Omental fat pad (tissue), 4 donors: ENCODE measurements around the gene EFNB1. TPM values are rescaled to one million over a fixed set of nuclear protein-coding genes. Genes with fewer than 3 reads are reported as not detected.

Experiments
- ATAC-seq: fragments of 150-250 bp; one replicate; pipeline ENCODE4 v1.9.1; 2016; ENCODE audit warnings: mild to moderate bottlenecking, moderate library complexity; ENCODE audit not compliant: low FRiP score
- DNase-seq: peaks from one replicate; pipeline ENCODE4 v3.0.0-alpha.2; 2019; ENCODE audit warnings: low spot score
- CTCF ChIP-seq, 3 donors: fragments of 450-650 bp; IDR thresholded peaks; one replicate each; pipeline ENCODE4 v1.5.1; 2016 to 2017; ENCODE audit warnings: antibody characterized with exemption in 3 of 3, mild to moderate bottlenecking in 3 of 3, moderate library complexity in 2 of 3
- total RNA-seq, 4 donors: library from RNA; depleted of rRNA; stranded (reverse); fragments of >200 nt; gene quantifications; one replicate each; pipeline ENCODE4 v1.1.0, GENCODE V29; 2016

The EFNB1 gene
- total RNA-seq, 4 donors from 2014 or later = 46.4 to 108 (median 78.5) TPM

- ATAC-seq (no peak), DNase-seq (no peak)
- no peak for TF ChIP-seq CTCF (IDR thresholded peaks at IDR 0.05)
These were observed 5.1 kb downstream of the EFNB1 start for GRCh38 chrX:68833855-68834331.

GRCh38 chrX:68834371-68835103 lies 5.7 kb downstream of the EFNB1 start:
- DNase-seq (no peak), ATAC-seq (no peak)
- TF ChIP-seq CTCF (IDR thresholded peaks at IDR 0.05) = no peak

GRCh38 chrX:68835104-68835442 lies 6.3 kb downstream of the EFNB1 start:
- TF ChIP-seq CTCF (IDR thresholded peaks at IDR 0.05) = no peak
- DNase-seq (no peak), ATAC-seq (no peak)

GRCh38 chrX:68835468-68835867 lies 6.6 kb downstream of the EFNB1 start:
- ATAC-seq (no peak), DNase-seq (no peak)
- no peak for TF ChIP-seq CTCF (IDR thresholded peaks at IDR 0.05)

- no peak for TF ChIP-seq CTCF (IDR thresholded peaks at IDR 0.05)
- no peak for DNase-seq
- no peak for ATAC-seq
These were observed 8.3 kb downstream of the EFNB1 start for GRCh38 chrX:68837119-68837518.

- DNase-seq = no peak
- ATAC-seq = no peak
- no peak for TF ChIP-seq CTCF (IDR thresholded peaks at IDR 0.05)
These were observed 9.7 kb downstream of the EFNB1 start for GRCh38 chrX:68838571-68838910.

GRCh38 chrX:68839771-68840170 lies 10.9 kb downstream of the EFNB1 start:
- peak; percentile 7 for ATAC-seq
- no peak for TF ChIP-seq CTCF (IDR thresholded peaks at IDR 0.05)
- no peak for DNase-seq
